Ovary (tissue), 9 donors: ENCODE results near the gene EPN1. TPM values are rescaled to one million over a fixed set of nuclear protein-coding genes. Genes with fewer than 3 reads are reported as not detected.
A peak's percentile ranks its signal among the peaks of the same experiment; 100 is the strongest.

Source experiments
- DNase-seq, 5 donors: peaks; one replicate each; pipeline ENCODE4 v3.0.0-alpha.2; 2019 to 2020
- H3K27ac ChIP-seq, 2 donors: fragments of 200-600 bp; one replicate each; pipeline versions ENCODE4 v1.5.1 to v1.8.0; 2019 to 2022
- H3K27me3 ChIP-seq: fragments of 200-600 bp; one replicate; pipeline ENCODE4 v1.8.0; 2022
- H3K36me3 ChIP-seq: fragments of 200-600 bp; sonication (generic); one replicate; pipeline ENCODE4 v1.5.1; 2019
- H3K4me1 ChIP-seq: one replicate; pipeline ENCODE4 v1.8.1; 2013; ENCODE audit warnings: mild to moderate bottlenecking, moderate library complexity; ENCODE audit not compliant: insufficient read depth
- H3K4me3 ChIP-seq: fragments of 200-600 bp; sonication (generic); one replicate; pipeline ENCODE4 v1.5.1; 2017
- H3K9me3 ChIP-seq, 2 donors: fragments of 200-600 bp in 1 of 2; sonication (generic) in 1 of 2; one replicate each; pipeline versions ENCODE4 v1.5.1 to v1.8.1; 2013 to 2019; ENCODE audit warnings: mild to moderate bottlenecking in 1 of 2, moderate library complexity in 1 of 2
- EP300 ChIP-seq: sonication (generic); formaldehyde crosslinking; IDR thresholded peaks from one replicate; pipeline ENCODE4 v1.6.1; 2017; ENCODE audit warnings: antibody characterized with exemption
- POLR2A ChIP-seq: fragments of 450-650 bp; IDR thresholded peaks from one replicate; pipeline ENCODE4 v1.6.1; 2017; ENCODE audit warnings: antibody characterized with exemption, mild to moderate bottlenecking, moderate library complexity
- WGBS, 3 donors: extraction: QIAGEN DNeasy Blood & Tissue Kit in 1 of 3; methylation state at CpG; one replicate each; pipeline versions ENCODE4 v1.1.5 to v1.1.7; 2013 to 2017; 5-methylcytosine and 5-hydroxymethylcytosine counted together
- intact Hi-C, 4 donors: fragments of 100-400 bp; cut with DNase I; formaldehyde crosslinking; loops; one replicate each; pipeline versions ENCODE4 v1.11.0 to v1.15.1; 2022 to 2023
- polyA plus RNA-seq, 2 donors: library from polyadenylated mRNA; stranded (reverse); fragments of 200-250 nt in 1 of 2; fragments of 350-450 nt in 1 of 2; fragmentation: Illumina TruSeq in 1 of 2; extraction: RNeasy Lipid Tissue Mini Kit (QIAGEN cat#74804) in 1 of 2; gene quantifications; one replicate each; pipeline ENCODE4 v1.2.3, GENCODE V29; 2013 to 2014
- total RNA-seq, 7 donors: library from RNA; depleted of rRNA in 2 of 7; stranded (reverse); fragments of >200 nt in 2 of 7; fragmentation: NEBNext Ultra II Directional in 3 of 7; extraction: Animal tissue kit (Norgen Biotek cat#: 25700) in 3 of 7; gene quantifications; one replicate each; pipeline versions ENCODE4 v1.1.0 to v1.2.4, GENCODE V29; 2016 to 2023
- TF ChIP-seq, protein P1 (sequence below), 3 donors: fragments of 450-650 bp in 2 of 3; fragments of 200-600 bp in 1 of 3; IDR thresholded peaks; one replicate each; pipeline versions ENCODE4 v1.5.1 to v1.8.0; 2016 to 2022; ENCODE audit warnings: antibody characterized with exemption in 3 of 3, mild to moderate bottlenecking in 1 of 3
- donor health status: DM: no; HTN: no; CAD: no; lungs with moderate emphysema.
- donor health status: DM: no; HTN: no; CAD: no.
- donor health status: Bipolar disorder and iron deficiency.
- donor health status: DM: yes; HTN: yes; CAD: no.
- donor health status: DM: no; HTN: no; CAD: no.
- donor health status: DM: yes; HTN: yes; CAD: no.

EPN1 gene
- total and polyA plus RNA-seq, 9 donors: 11.0 to 187 (median 116) TPM

DNA sequence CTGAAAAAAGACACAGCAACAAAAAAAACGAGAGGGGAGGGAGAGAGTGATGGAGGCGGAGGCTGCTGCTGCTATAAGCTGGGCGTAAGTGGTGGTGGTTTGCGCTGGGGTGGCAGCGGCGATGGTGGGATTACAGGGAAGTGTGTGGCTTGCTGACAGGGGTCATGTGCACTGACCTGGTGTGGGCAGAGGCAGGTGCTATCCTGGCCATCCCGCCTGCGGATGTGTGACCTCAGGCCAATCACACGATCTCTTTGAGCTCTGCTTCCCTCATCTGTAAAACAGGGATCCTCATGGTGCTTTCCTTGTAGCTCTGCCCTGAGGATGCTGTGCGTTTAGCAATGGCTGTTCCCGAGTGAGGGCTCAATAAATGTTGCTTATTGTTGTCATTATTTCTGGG is 37.5 kb upstream of the EPN1 start:
- H3K9me3 ChIP-seq: no peaks in the 10 kb centered on the region
- 69 to 76% (median 71%) methylated on average over 11 of the region's 11 CpGs for WGBS, 3 donors
- peaks cover 14% of the 10 kb centered on the region for H3K4me1 ChIP-seq
- H3K27ac ChIP-seq: no peak overlapping the region
- TF ChIP-seq POLR2A: no peak
- TF ChIP-seq, protein P1, sequence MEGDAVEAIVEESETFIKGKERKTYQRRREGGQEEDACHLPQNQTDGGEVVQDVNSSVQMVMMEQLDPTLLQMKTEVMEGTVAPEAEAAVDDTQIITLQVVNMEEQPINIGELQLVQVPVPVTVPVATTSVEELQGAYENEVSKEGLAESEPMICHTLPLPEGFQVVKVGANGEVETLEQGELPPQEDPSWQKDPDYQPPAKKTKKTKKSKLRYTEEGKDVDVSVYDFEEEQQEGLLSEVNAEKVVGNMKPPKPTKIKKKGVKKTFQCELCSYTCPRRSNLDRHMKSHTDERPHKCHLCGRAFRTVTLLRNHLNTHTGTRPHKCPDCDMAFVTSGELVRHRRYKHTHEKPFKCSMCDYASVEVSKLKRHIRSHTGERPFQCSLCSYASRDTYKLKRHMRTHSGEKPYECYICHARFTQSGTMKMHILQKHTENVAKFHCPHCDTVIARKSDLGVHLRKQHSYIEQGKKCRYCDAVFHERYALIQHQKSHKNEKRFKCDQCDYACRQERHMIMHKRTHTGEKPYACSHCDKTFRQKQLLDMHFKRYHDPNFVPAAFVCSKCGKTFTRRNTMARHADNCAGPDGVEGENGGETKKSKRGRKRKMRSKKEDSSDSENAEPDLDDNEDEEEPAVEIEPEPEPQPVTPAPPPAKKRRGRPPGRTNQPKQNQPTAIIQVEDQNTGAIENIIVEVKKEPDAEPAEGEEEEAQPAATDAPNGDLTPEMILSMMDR (IDR thresholded peaks at IDR 0.05): no peak
- no peak for TF ChIP-seq EP300
- H3K36me3 ChIP-seq: no peaks in the 10 kb centered on the region
- intact Hi-C loops: loop anchor here in 1 of 4 donors (10.0 kb wide), 1 partner anchor 523 kb away; the partner anchor contains the start of gene PPP1R12C
- peak in 2 of 5 donors; percentile 28 to 35 for DNase-seq
- H3K4me3 ChIP-seq: no peak overlapping the region
- H3K27me3 ChIP-seq: no peaks in the 10 kb centered on the region

DNA sequence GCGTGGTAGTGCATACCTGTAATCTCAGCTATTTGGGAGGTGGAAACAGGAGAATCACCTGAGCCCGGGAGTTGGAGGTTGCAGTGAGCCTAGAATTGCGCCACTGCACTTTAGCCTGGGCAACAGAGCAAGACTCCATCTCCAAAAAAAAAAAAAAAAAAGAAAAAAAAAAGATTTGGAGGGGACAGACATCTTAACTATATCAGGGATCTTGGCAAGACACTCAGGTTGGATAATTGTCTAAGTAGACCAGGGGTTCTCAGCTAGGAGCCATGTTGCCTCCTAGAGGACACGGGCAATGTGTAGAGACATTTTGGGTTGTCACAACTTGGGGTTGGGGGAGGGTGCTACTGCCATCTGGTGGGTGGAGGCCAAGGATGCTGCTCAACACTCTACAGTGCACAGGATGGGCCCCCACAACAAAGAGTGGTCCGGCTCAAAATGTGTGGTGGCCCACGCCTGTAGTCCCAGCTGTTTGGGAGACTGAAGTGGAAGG is 36.1 kb upstream of the EPN1 start:
- no peaks in the 10 kb centered on the region for H3K9me3 ChIP-seq
- no peaks in the 10 kb centered on the region for H3K36me3 ChIP-seq
- intact Hi-C loops: loop anchor here in 1 of 4 donors (10.0 kb wide), 1 partner anchor 524 kb away; the partner anchor contains the start of gene PPP1R12C
- 82 to 88% (median 86%) methylated on average over 6 of the region's 6 CpGs for WGBS, 3 donors
- TF ChIP-seq, protein P1 (IDR thresholded peaks at IDR 0.05): no peak
- TF ChIP-seq POLR2A (no peak), EP300 (no peak)
- peak in 2 of 5 donors; percentile 48 to 51 for DNase-seq
- no peak overlapping the region for H3K27ac ChIP-seq
- no peaks in the 10 kb centered on the region for H3K27me3 ChIP-seq
- H3K4me3 ChIP-seq: no peak overlapping the region
- H3K4me1 ChIP-seq: peaks cover 18% of the 10 kb centered on the region

DNA sequence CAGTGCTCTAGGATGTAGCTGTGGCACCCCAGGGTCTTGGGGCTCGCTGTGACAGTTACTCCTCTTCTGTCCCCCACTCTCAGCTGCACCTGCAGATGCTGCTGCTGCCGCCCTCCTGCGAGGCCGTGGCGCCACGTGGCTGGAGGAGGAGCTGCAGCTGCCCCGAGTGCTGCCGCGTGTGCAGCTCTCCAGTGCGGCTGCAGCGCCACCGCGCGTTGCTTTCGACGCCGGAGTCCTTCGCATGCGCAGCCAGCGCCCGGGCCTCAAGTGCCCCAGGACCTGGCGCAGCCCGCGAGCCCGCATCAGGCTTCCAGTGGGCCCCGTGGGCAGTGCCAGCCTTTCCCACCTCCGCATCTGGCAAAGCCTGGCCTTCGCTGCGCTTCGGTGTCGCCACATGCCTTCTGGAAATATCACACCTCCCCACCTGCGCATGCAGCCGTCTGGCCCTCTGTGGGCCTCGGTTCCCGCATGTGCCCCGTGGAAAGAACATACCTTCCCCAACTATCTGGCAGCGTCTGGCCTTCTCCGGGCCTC is 34.9 kb upstream of the EPN1 start:
- Histone ChIP-seq H3K36me3 (no peaks in the 10 kb centered on the region), H3K27me3 (no peaks in the 10 kb centered on the region), H3K27ac (peak overlapping the region; percentile 95 to 96), H3K4me1 (peaks cover 21% of the 10 kb centered on the region), H3K4me3 (peak overlapping the region; percentile 93), H3K9me3 (no peaks in the 10 kb centered on the region)
- intact Hi-C loops: no loop called here
- DNase-seq: peak; percentile 65 to 87 (median 78)
- TF ChIP-seq, protein P1 (IDR thresholded peaks at IDR 0.05): peak; percentile 38 to 77 (median 69)
- no peak for TF ChIP-seq EP300
- 7 to 11% (median 7%) methylated on average over 28 to 38 of the region's 38 CpGs for WGBS, 3 donors

DNA sequence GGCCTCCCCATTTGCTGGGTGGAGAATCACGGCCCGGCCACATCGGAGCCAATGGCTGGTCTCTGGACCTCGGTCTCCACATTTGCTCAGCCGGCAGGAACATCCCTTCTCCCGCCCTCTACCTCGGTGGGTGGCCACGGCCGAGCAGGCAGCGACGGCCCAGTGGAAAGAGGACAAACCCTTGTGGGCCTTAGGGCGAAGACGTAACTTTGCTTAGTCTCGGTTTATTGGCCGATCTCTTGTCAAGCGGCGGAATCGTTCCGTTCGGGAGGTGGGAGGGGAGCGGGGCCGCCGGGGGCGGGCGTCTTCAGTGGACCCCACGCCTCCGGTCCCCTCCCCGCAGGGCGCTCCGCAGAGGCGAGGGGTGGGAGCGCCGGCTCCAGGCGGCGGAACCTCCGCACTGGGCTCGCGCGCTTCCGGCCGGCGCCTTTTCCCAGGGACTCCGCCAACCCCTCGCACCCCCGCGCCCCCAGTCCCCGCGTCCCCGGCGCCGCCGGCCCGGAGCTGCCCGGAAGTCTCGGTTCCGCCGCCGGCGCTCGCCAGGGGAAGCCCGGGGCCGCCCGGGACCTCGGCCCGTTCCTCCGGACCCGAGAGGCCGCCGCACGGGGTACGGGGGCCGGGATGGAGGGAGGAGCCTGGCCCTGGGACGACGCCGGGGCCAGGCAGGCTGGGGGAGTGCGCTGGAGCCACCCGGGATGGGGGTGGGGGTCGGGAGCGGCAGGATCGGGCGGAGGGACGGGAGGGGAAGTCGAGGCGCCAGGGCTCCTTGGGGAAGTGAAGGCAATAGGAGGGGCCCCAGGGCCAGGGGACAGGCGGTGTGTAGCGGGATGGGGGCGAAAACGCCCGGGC is 34.2 kb upstream of the EPN1 start, which contains the start of gene ZNF580:
TSS of gene ZNF580 (plus strand) at position 426 of the 849 bp plus-strand sequence. CDS start 1,507 bp downstream, outside the sequence.
- intact Hi-C loops: no loop called here
- 0 to 1% (median 1%) methylated on average over 48 to 89 of the region's 89 CpGs for whole genome bisulfite sequencing, 3 donors
- DNase-seq: peak; percentile 69 to 85 (median 78)
- Histone ChIP-seq H3K4me3 (peak within 1 kb of the TSS; percentile 93), H3K27me3 (no peaks in the 10 kb centered on the region), H3K36me3 (no peaks in the 10 kb centered on the region), H3K27ac (peak within 1 kb of the TSS; percentile 95 to 96), H3K4me1 (peaks cover 19% of the 10 kb centered on the region), H3K9me3 (no peaks in the 10 kb centered on the region)
- TF ChIP-seq POLR2A: peak; percentile 14
- TF ChIP-seq, protein P1 (IDR thresholded peaks at IDR 0.05): no peak
- TF ChIP-seq EP300: no peak
